Tibial artery (tissue), 4 donors: Measurements from ENCODE around the gene ATP23.

ENCODE experiments used
- DNase-seq, 2 donors: peaks; one replicate each; pipeline ENCODE4 v3.0.0-alpha.2; 2019
- H3K27ac ChIP-seq, 2 donors: fragments of 200-600 bp; sonication (generic) in 1 of 2; 1 replicate in 1 of 2; 2 replicates in 1 of 2; pipeline ENCODE4 v1.5.1; 2018 to 2019; ENCODE audit warnings: mild to moderate bottlenecking in 1 of 2
- H3K27me3 ChIP-seq, 2 donors: fragments of 200-600 bp; sonication (generic) in 1 of 2; one replicate each; pipeline versions ENCODE4 v1.5.1 to v1.6.0; 2016 to 2019
- H3K36me3 ChIP-seq, 3 donors: fragments of 200-600 bp; sonication (generic) in 2 of 3; one replicate each; pipeline ENCODE4 v1.5.1; 2016 to 2019; ENCODE audit warnings: mild to moderate bottlenecking in 2 of 3
- H3K4me1 ChIP-seq, 4 donors: fragments of 200-600 bp; sonication (generic) in 2 of 4; 1 replicate in 3 of 4; 2 replicates in 1 of 4; pipeline ENCODE4 v1.5.1; 2016 to 2019
- H3K4me3 ChIP-seq, 2 donors: fragments of 200-600 bp; sonication (generic) in 1 of 2; 1 replicate in 1 of 2; 2 replicates in 1 of 2; pipeline ENCODE4 v1.5.1; 2018 to 2019; ENCODE audit warnings: mild to moderate bottlenecking in 2 of 2
- H3K9me3 ChIP-seq, 3 donors: fragments of 200-600 bp; sonication (generic) in 1 of 3; one replicate each; pipeline ENCODE4 v1.5.1; 2016 to 2019
- intact Hi-C: fragments of 100-400 bp; cut with DNase I; formaldehyde crosslinking; loops from one replicate; pipeline ENCODE4 v1.15.0; 2023; ENCODE audit warnings: low total_unique reads
- TF ChIP-seq, protein P1 (sequence below), 2 experiments: fragments of 200-600 bp in 1 of 2; fragments of 450-650 bp in 1 of 2; IDR thresholded peaks; one replicate each; pipeline ENCODE4 v1.5.1; 2017 to 2019; ENCODE audit warnings: antibody characterized with exemption in 2 of 2, mild to moderate bottlenecking in 1 of 2, moderate library complexity in 1 of 2

The ATP23 gene

DNA sequence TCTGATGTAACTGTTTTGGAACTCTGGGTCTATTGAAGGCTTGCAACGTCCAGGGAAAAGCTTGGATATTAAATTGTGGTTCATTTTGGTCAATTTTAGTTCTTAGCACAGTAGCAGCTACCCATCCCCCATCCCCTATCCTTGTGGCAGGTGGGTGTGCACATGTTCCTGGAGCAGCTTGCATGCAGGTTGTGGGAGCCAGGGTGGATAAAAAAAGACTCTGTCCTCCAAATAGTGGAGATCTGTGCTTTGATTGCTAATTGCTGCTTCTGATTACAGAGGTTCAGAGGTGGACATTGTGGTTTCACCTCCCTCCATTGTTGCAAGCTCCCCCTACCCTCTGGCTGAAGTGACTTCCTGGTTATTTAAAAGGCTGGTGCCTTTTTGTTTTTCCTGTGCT, 23.1 kb downstream of the ATP23 start:
- no peaks in the 10 kb centered on the region for H3K4me1 ChIP-seq
- peaks cover 0 to 54% (median 11%) of the 10 kb centered on the region in 3 donors for H3K9me3 ChIP-seq
- TF ChIP-seq, protein P1, sequence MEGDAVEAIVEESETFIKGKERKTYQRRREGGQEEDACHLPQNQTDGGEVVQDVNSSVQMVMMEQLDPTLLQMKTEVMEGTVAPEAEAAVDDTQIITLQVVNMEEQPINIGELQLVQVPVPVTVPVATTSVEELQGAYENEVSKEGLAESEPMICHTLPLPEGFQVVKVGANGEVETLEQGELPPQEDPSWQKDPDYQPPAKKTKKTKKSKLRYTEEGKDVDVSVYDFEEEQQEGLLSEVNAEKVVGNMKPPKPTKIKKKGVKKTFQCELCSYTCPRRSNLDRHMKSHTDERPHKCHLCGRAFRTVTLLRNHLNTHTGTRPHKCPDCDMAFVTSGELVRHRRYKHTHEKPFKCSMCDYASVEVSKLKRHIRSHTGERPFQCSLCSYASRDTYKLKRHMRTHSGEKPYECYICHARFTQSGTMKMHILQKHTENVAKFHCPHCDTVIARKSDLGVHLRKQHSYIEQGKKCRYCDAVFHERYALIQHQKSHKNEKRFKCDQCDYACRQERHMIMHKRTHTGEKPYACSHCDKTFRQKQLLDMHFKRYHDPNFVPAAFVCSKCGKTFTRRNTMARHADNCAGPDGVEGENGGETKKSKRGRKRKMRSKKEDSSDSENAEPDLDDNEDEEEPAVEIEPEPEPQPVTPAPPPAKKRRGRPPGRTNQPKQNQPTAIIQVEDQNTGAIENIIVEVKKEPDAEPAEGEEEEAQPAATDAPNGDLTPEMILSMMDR (IDR thresholded peaks at IDR 0.05) = no peak
- H3K27ac ChIP-seq = no peak overlapping the region
- DNase-seq = no peak
- H3K4me3 ChIP-seq = no peak overlapping the region
- intact Hi-C loops = no loop called here
- no peaks in the 10 kb centered on the region for H3K27me3 ChIP-seq
- no peaks in the 10 kb centered on the region for H3K36me3 ChIP-seq

DNA sequence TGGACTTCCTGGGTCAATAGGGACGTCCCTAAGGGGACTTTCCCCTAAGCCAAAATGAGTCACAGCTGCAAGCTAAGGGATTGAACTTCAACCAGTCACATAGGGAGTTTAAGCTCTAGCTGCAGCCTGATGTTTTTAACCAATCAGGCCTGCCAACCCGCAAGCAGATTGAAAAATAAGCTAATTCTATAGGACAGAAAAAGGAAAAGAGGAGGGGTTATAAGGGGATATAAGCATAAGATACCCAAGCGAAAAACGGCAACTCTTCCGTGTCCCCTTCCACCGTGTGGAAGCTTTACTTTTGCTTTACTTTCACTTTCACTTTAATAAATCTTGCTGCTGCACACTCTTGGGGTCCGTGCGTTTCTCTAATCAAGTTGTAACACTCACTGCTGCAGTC, 24.4 kb downstream of the ATP23 start:
- TF ChIP-seq, protein P1 (IDR thresholded peaks at IDR 0.05) = no peak
- DNase-seq = no peak
- intact Hi-C loops = no loop called here
- Histone ChIP-seq H3K36me3 (no peaks in the 10 kb centered on the region), H3K27me3 (no peaks in the 10 kb centered on the region), H3K9me3 (peaks cover 0 to 41% (median 11%) of the 10 kb centered on the region in 3 donors), H3K4me3 (no peak overlapping the region), H3K4me1 (no peaks in the 10 kb centered on the region), H3K27ac (no peak overlapping the region)

DNA sequence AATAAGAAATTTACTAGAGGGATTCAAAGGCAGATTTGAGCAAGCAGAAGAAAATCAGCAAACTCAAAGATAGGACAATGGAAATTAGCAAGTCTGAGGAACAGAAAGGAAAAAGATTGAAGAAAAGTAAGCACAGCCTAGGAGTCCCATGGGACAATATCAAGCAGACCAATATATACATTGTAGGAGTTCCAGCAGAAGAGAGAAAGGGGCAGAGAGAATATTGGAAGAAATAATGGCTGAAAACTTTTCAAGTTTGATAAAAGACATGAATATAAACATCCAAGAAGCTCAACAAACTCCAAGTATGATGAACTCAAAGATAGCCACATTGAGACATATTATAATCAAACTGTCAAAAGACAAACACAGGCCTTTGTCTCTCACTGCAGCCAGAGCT, 25.2 kb downstream of the ATP23 start:
- DNase-seq = no peak
- Histone ChIP-seq H3K4me1 (no peaks in the 10 kb centered on the region), H3K27ac (no peak overlapping the region), H3K36me3 (no peaks in the 10 kb centered on the region), H3K9me3 (peaks cover 0 to 36% (median 11%) of the 10 kb centered on the region in 3 donors), H3K27me3 (no peaks in the 10 kb centered on the region), H3K4me3 (no peak overlapping the region)
- TF ChIP-seq, protein P1 (IDR thresholded peaks at IDR 0.05) = no peak
- intact Hi-C loops = no loop called here

DNA sequence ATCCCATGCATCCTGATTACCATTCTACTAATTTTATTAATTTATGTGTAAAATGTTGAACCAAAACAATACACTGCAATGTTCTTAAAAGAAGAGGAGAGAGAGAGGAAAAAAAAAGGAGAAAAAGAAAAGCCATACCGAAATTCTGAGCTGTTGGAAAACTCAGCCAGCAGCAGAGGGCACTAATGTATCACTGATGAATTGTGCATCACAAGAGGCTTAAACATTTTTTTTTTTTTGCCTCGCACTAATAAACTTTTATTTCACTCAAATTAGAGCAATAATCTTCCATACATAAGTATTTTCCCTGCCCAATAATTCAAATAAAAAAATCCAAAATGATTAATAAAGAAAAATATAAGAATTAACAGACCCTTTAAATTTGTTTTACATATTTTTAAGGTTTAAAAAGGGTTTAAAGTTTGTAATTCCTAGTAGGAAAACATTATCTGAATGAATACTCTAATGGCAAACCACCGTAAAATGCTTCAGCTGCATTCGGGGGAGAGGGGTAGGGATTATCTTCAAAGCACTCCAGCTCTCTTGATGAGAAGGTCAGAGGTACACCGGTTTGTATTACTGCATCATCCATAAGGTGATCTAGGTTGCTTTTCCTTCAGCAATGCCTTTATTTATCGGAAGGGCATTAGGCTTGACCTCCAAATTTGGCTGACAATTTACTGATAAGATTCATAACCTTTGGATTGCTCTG, 41.9 kb downstream of the ATP23 start:
- H3K9me3 ChIP-seq = no peaks in the 10 kb centered on the region
- H3K36me3 ChIP-seq = no peaks in the 10 kb centered on the region
- intact Hi-C loops = no loop called here
- no peaks in the 10 kb centered on the region for H3K4me1 ChIP-seq
- H3K27ac ChIP-seq = no peak overlapping the region
- H3K4me3 ChIP-seq = no peak overlapping the region
- TF ChIP-seq, protein P1 (IDR thresholded peaks at IDR 0.05) = peak; percentile 37 to 47
- DNase-seq = no peak
- H3K27me3 ChIP-seq = no peaks in the 10 kb centered on the region

DNA sequence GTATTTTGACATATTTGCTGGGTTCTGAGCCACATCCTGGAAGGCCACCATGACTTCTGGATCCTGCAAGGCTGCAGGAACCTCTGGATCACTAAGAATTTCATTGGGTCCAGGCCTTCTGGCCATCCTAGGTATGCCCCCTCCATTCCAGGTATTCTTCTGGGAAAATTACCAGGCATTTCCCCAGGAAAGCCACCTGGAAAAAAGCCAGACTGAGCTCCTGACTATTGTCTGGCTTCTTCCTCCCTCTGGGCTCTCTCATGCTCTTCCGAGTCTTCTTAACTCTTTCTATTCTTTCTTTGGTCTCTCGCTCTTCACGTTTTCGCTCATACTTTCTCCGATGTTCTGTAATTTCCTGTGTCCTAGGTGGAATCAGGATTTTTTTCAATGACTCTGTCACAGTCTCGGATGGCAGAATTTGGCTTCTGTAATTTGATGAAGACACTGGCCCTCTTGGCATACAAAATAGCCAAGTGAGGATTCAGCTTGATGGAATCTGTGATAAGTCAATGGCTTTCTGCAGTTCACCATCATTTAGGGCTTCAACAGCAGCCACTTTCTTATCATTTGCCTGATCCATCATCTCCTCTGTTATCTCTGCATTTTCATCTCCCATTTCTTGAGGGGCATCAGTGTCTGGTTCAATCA, 42.6 kb downstream of the ATP23 start:
- Histone ChIP-seq H3K9me3 (no peaks in the 10 kb centered on the region), H3K4me3 (no peak overlapping the region), H3K27ac (no peak overlapping the region), H3K36me3 (no peaks in the 10 kb centered on the region), H3K4me1 (no peaks in the 10 kb centered on the region), H3K27me3 (no peaks in the 10 kb centered on the region)
- TF ChIP-seq, protein P1 (IDR thresholded peaks at IDR 0.05) = no peak
- intact Hi-C loops = no loop called here
- no peak for DNase-seq
